GM15510 (cell line): Measurements from ENCODE around the gene CCDC9B.

ENCODE experiments used
- POLR2A ChIP-seq: IDR thresholded peaks from 3 replicates; pipeline ENCODE4 v1.6.1; 2011; ENCODE audit warnings: borderline replicate concordance; ENCODE audit not compliant: insufficient read length; ENCODE audit errors: extremely low read depth

CCDC9B gene

GRCh38 chr15:40357246-40357645 is 16.5 kb upstream of the CCDC9B start:
- no peak for TF ChIP-seq POLR2A

- TF ChIP-seq POLR2A = no peak
Observed at GRCh38 chr15:40355976-40356585, 15.3 kb upstream of the CCDC9B start.

GRCh38 chr15:40354408-40355171 is 13.9 kb upstream of the CCDC9B start:
- no peak for TF ChIP-seq POLR2A

GRCh38 chr15:40353697-40354096 is 13.0 kb upstream of the CCDC9B start:
- TF ChIP-seq POLR2A = no peak

- no peak for TF ChIP-seq POLR2A
Observed at GRCh38 chr15:40352281-40352901, 11.7 kb upstream of the CCDC9B start.

- TF ChIP-seq POLR2A = no peak
Observed at GRCh38 chr15:40349163-40349562, 8.4 kb upstream of the CCDC9B start.

GRCh38 chr15:40348474-40348870 is 7.7 kb upstream of the CCDC9B start:
- TF ChIP-seq POLR2A = no peak

- TF ChIP-seq POLR2A = no peak
Observed at GRCh38 chr15:40347559-40348473, 7.1 kb upstream of the CCDC9B start.

- no peak for TF ChIP-seq POLR2A
Observed at GRCh38 chr15:40346579-40347558, 6.1 kb upstream of the CCDC9B start.

- TF ChIP-seq POLR2A = no peak
Observed at GRCh38 chr15:40345867-40346578, 5.3 kb upstream of the CCDC9B start.

GRCh38 chr15:40345225-40345866 is 4.6 kb upstream of the CCDC9B start:
- no peak for TF ChIP-seq POLR2A

- no peak for TF ChIP-seq POLR2A
Observed at GRCh38 chr15:40344631-40345120, 3.9 kb upstream of the CCDC9B start.
